K562 (cell line): Measurements from ENCODE around the gene SP6. TPM values are rescaled to one million over a fixed set of nuclear protein-coding genes. Genes with fewer than 3 reads are reported as not detected.

Source experiments
- CTBP1 ChIP-seq: fragments of 450-650 bp; IDR thresholded peaks from 2 replicates; pipeline ENCODE4 v1.6.1; 2016; ENCODE audit warnings: borderline replicate concordance
- FOXJ2 ChIP-seq: fragments of 200-800 bp; sonication (Bioruptor generic); IDR thresholded peaks from 2 replicates; pipeline ENCODE4 v1.6.1; 2016; ENCODE audit warnings: missing genetic modification characterization, missing compliant biosample characterization
- HEY1 ChIP-seq: fragments of 250-450 bp; sonication (Bioruptor Pico); IDR thresholded peaks from 2 replicates; pipeline ENCODE4 v1.5.0; 2020; ENCODE audit warnings: mild to moderate bottlenecking, moderate library complexity, borderline replicate concordance
- SAFB ChIP-seq: fragments of 200-400 bp; formaldehyde crosslinking; IDR thresholded peaks from 2 replicates; pipeline ENCODE4 v1.6.1; 2017; ENCODE audit warnings: low read depth, low read length, borderline replicate concordance
- SRSF9 ChIP-seq: fragments of 200-400 bp; formaldehyde crosslinking; IDR thresholded peaks from 2 replicates; pipeline ENCODE4 v1.6.1; 2017; ENCODE audit warnings: low read depth, low read length, borderline replicate concordance
- ZNF589 ChIP-seq: fragments of 200-800 bp; sonication (Bioruptor generic); IDR thresholded peaks from 2 replicates; pipeline ENCODE4 v1.6.1; 2016; ENCODE audit warnings: low read depth, missing genetic modification characterization, missing compliant biosample characterization
- polyA plus RNA-seq, 8 experiments: library from polyadenylated mRNA; depleted of rRNA in 4 of 8; stranded (reverse) in 5 of 8; unstranded in 3 of 8; fragments of >200 nt; fragmentation: Nextera tagmentation in 2 of 8; fragmentation: Illumina TruSeq in 1 of 8; extraction: Ambion mirVana in 2 of 8; extraction: Trizol in 1 of 8; gene quantifications; 2 replicates each; pipeline versions ENCODE4 v1.2.1 to v1.2.3, GENCODE V29; 2011 to 2014; ENCODE audit warnings: inconsistent platforms in 1 of 8, missing spikeins in 1 of 8
- total RNA-seq, 7 experiments: library from RNA; depleted of rRNA in 6 of 7; stranded (reverse); fragments of >200 nt in 6 of 7; fragmentation: Illumina TruSeq in 2 of 7; extraction: Trizol in 2 of 7; gene quantifications; 2 replicates each; pipeline versions ENCODE4 v1.2.1 to v1.2.3, GENCODE V29; 2011 to 2021; ENCODE audit warnings: low replicate concordance in 1 of 7
- TF ChIP-seq, protein P1 (sequence below): fragments of 450-650 bp; IDR thresholded peaks from 2 replicates; pipeline ENCODE4 v1.6.1; 2016; ENCODE audit warnings: mild to moderate bottlenecking, moderate library complexity
- TF ChIP-seq, protein P2 (sequence below): fragments of 250-450 bp; sonication (Bioruptor Pico); IDR thresholded peaks from 2 replicates; pipeline ENCODE4 v1.5.0; 2020; ENCODE audit warnings: mild to moderate bottlenecking
- TF ChIP-seq, protein P3 (sequence below): sonication (generic); formaldehyde crosslinking; IDR thresholded peaks from 2 replicates; pipeline ENCODE4 v1.8.0; 2022; ENCODE audit warnings: missing genetic modification reagents, mild to moderate bottlenecking, moderate library complexity, borderline replicate concordance

The SP6 gene
- total and polyA plus RNA-seq, 9 of the 15 experiments (the other 6 are each of a cell fraction or from before 2014, with no cell fraction given) = 0.11 to 7.9 (median 2.2) TPM

DNA sequence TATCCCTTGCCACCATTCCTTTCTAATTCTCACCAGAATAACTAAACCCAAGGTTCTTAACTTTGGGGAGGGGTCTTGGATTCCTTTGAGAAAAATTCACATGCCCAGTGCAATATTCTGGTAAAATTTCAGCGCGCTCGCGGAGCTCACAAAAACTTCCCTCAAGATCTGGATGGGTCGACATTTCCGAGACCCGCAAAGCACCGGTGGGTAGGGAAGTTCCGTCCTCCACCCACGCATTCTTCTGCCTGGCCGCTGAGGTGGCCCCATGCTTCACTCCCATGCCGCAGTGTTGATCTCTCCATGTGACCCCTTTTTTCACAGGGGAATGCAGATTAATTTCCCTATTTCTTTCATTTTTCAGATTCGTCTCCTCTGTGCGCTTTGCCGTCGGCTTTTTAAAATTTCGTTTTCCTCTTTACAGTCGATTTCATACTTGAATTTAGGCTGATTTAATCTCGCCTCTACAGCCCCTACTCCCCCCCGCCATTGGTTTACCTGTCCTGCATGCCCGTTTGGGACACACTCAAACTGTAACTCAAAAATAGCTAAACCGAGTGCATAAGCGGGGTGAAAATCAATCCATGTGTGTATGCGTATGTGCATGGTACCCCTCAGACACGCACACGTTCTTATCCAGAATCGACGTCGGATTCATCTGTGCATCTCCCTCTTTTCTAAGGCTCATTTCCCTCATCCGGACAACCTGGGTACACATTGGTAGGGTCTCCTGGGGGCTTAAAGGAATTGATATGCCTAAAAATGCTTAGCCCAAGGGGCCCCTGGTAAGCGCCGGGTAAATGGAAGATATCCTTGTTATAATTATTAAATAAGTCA, 1.4 kb upstream of the SP6 start (continued):
- TF ChIP-seq, protein P1, sequence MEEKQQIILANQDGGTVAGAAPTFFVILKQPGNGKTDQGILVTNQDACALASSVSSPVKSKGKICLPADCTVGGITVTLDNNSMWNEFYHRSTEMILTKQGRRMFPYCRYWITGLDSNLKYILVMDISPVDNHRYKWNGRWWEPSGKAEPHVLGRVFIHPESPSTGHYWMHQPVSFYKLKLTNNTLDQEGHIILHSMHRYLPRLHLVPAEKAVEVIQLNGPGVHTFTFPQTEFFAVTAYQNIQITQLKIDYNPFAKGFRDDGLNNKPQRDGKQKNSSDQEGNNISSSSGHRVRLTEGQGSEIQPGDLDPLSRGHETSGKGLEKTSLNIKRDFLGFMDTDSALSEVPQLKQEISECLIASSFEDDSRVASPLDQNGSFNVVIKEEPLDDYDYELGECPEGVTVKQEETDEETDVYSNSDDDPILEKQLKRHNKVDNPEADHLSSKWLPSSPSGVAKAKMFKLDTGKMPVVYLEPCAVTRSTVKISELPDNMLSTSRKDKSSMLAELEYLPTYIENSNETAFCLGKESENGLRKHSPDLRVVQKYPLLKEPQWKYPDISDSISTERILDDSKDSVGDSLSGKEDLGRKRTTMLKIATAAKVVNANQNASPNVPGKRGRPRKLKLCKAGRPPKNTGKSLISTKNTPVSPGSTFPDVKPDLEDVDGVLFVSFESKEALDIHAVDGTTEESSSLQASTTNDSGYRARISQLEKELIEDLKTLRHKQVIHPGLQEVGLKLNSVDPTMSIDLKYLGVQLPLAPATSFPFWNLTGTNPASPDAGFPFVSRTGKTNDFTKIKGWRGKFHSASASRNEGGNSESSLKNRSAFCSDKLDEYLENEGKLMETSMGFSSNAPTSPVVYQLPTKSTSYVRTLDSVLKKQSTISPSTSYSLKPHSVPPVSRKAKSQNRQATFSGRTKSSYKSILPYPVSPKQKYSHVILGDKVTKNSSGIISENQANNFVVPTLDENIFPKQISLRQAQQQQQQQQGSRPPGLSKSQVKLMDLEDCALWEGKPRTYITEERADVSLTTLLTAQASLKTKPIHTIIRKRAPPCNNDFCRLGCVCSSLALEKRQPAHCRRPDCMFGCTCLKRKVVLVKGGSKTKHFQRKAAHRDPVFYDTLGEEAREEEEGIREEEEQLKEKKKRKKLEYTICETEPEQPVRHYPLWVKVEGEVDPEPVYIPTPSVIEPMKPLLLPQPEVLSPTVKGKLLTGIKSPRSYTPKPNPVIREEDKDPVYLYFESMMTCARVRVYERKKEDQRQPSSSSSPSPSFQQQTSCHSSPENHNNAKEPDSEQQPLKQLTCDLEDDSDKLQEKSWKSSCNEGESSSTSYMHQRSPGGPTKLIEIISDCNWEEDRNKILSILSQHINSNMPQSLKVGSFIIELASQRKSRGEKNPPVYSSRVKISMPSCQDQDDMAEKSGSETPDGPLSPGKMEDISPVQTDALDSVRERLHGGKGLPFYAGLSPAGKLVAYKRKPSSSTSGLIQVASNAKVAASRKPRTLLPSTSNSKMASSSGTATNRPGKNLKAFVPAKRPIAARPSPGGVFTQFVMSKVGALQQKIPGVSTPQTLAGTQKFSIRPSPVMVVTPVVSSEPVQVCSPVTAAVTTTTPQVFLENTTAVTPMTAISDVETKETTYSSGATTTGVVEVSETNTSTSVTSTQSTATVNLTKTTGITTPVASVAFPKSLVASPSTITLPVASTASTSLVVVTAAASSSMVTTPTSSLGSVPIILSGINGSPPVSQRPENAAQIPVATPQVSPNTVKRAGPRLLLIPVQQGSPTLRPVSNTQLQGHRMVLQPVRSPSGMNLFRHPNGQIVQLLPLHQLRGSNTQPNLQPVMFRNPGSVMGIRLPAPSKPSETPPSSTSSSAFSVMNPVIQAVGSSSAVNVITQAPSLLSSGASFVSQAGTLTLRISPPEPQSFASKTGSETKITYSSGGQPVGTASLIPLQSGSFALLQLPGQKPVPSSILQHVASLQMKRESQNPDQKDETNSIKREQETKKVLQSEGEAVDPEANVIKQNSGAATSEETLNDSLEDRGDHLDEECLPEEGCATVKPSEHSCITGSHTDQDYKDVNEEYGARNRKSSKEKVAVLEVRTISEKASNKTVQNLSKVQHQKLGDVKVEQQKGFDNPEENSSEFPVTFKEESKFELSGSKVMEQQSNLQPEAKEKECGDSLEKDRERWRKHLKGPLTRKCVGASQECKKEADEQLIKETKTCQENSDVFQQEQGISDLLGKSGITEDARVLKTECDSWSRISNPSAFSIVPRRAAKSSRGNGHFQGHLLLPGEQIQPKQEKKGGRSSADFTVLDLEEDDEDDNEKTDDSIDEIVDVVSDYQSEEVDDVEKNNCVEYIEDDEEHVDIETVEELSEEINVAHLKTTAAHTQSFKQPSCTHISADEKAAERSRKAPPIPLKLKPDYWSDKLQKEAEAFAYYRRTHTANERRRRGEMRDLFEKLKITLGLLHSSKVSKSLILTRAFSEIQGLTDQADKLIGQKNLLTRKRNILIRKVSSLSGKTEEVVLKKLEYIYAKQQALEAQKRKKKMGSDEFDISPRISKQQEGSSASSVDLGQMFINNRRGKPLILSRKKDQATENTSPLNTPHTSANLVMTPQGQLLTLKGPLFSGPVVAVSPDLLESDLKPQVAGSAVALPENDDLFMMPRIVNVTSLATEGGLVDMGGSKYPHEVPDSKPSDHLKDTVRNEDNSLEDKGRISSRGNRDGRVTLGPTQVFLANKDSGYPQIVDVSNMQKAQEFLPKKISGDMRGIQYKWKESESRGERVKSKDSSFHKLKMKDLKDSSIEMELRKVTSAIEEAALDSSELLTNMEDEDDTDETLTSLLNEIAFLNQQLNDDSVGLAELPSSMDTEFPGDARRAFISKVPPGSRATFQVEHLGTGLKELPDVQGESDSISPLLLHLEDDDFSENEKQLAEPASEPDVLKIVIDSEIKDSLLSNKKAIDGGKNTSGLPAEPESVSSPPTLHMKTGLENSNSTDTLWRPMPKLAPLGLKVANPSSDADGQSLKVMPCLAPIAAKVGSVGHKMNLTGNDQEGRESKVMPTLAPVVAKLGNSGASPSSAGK = peak; percentile 69
- TF ChIP-seq FOXJ2 (tag) = no peak
- TF ChIP-seq ZNF589 = 0 out of 2 replicates have a peak, but pooled peaks have one; percentile 46
- TF ChIP-seq, protein P2, sequence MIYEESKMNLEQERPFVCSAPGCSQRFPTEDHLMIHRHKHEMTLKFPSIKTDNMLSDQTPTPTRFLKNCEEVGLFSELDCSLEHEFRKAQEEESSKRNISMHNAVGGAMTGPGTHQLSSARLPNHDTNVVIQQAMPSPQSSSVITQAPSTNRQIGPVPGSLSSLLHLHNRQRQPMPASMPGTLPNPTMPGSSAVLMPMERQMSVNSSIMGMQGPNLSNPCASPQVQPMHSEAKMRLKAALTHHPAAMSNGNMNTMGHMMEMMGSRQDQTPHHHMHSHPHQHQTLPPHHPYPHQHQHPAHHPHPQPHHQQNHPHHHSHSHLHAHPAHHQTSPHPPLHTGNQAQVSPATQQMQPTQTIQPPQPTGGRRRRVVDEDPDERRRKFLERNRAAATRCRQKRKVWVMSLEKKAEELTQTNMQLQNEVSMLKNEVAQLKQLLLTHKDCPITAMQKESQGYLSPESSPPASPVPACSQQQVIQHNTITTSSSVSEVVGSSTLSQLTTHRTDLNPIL = no peak
- no peak for TF ChIP-seq SRSF9
- no peak for TF ChIP-seq HEY1
- TF ChIP-seq, protein P3, sequence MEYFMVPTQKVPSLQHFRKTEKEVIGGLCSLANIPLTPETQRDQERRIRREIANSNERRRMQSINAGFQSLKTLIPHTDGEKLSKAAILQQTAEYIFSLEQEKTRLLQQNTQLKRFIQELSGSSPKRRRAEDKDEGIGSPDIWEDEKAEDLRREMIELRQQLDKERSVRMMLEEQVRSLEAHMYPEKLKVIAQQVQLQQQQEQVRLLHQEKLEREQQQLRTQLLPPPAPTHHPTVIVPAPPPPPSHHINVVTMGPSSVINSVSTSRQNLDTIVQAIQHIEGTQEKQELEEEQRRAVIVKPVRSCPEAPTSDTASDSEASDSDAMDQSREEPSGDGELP (CRISPR knock-in tag) = 0 out of 2 replicates have a peak, but pooled peaks have one; percentile 11
- no peak for TF ChIP-seq SAFB
- TF ChIP-seq CTBP1 = peak; percentile 32; the same call in 1 of the 2 replicates
